HEK293 (cell line): Measurements from ENCODE around the gene REST.

Experiments
- ZNF530 ChIP-seq: fragments of 450-650 bp; formaldehyde crosslinking; IDR thresholded peaks from 2 replicates; pipeline ENCODE4 v1.5.1; 2016; ENCODE audit warnings: low read depth, missing biosample characterization, missing genetic modification characterization
- TF ChIP-seq, protein P1 (sequence below): fragments of 450-650 bp; formaldehyde crosslinking; IDR thresholded peaks from 2 replicates; pipeline ENCODE4 v1.5.1; 2016; ENCODE audit warnings: missing biosample characterization, missing genetic modification characterization

DNA sequence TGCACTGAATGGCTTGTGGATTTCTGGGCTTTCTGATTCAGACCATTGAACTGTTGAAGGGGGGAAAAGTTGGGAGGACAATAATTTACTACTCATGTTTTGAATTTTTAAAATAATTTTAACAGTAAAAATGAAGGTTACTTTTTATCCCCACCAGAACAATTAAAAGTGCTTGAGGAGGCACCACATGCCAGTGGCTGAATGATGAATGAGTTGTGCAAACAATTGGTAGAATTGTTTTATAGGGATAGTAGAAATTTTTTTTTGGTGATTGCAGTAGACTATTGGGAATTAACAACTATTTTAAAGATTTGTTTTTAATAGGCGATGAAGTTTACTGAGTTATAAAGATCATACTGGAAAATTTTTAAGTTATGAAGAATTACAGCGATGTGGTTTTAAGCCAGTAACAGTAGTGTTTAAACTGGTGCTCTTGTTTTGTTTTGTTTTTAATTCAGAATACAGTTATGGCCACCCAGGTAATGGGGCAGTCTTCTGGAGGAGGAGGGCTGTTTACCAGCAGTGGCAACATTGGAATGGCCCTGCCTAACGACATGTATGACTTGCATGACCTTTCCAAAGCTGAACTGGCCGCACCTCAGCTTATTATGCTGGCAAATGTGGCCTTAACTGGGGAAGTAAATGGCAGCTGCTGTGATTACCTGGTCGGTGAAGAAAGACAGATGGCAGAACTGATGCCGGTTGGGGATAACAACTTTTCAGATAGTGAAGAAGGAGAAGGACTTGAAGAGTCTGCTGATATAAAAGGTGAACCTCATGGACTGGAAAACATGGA is 2.7 kb downstream of the REST start:
- TF ChIP-seq ZNF530 (tag by site-specific recombination): no peak
- TF ChIP-seq, protein P1, sequence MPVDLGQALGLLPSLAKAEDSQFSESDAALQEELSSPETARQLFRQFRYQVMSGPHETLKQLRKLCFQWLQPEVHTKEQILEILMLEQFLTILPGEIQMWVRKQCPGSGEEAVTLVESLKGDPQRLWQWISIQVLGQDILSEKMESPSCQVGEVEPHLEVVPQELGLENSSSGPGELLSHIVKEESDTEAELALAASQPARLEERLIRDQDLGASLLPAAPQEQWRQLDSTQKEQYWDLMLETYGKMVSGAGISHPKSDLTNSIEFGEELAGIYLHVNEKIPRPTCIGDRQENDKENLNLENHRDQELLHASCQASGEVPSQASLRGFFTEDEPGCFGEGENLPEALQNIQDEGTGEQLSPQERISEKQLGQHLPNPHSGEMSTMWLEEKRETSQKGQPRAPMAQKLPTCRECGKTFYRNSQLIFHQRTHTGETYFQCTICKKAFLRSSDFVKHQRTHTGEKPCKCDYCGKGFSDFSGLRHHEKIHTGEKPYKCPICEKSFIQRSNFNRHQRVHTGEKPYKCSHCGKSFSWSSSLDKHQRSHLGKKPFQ: no peak
